Measurements from ENCODE around the gene STIM2. TPM values are rescaled to one million over a fixed set of nuclear protein-coding genes. Genes with fewer than 3 reads are reported as not detected.

The STIM2 gene
- total and polyA plus RNA-seq, 7 donors: 2.4 to 8.4 (median 4.9) TPM

DNA sequence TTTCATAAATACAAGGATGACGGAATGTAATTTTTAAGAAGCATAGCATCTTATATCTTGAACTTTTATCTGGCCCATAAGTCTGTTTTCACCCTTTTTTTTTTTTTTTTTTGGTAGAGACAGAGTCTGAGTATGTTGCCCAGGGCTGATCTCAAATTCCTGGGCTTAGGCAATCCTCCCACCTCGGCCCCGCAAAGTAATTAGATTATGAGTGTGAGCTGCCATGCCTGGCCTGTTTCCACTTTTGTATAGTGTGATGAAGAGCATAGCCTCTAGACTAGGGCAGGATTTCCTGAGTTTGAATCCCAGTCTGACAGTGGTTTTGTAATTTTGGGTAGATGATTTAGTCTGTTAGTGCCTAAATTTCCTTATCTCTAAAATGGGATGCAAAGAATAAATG lies 11.0 kb downstream of the STIM2 start:
- TF ChIP-seq, protein P1, sequence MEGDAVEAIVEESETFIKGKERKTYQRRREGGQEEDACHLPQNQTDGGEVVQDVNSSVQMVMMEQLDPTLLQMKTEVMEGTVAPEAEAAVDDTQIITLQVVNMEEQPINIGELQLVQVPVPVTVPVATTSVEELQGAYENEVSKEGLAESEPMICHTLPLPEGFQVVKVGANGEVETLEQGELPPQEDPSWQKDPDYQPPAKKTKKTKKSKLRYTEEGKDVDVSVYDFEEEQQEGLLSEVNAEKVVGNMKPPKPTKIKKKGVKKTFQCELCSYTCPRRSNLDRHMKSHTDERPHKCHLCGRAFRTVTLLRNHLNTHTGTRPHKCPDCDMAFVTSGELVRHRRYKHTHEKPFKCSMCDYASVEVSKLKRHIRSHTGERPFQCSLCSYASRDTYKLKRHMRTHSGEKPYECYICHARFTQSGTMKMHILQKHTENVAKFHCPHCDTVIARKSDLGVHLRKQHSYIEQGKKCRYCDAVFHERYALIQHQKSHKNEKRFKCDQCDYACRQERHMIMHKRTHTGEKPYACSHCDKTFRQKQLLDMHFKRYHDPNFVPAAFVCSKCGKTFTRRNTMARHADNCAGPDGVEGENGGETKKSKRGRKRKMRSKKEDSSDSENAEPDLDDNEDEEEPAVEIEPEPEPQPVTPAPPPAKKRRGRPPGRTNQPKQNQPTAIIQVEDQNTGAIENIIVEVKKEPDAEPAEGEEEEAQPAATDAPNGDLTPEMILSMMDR (IDR thresholded peaks at IDR 0.05): no peak
- intact Hi-C loops (cut with DNase I): no loop called here
- 30 to 48% (median 40%) methylated on average over 3 of the region's 3 CpGs for WGBS, 3 donors
- Histone ChIP-seq H3K4me1 (peaks cover 23% of the 10 kb centered on the region), H3K36me3 (ENCODE audit: insufficient read depth in 1 of 2, low read depth in 1 of 2) (no peaks in the 10 kb centered on the region), H3K9me3 (no peaks in the 10 kb centered on the region), H3K27me3 (ENCODE audit: insufficient read depth in 3 of 3, low read length in 2 of 3) (no peaks in the 10 kb centered on the region), H3K27ac (no peak overlapping the region), H3K4me3 (no peak overlapping the region)
- no peak for ATAC-seq
- DNase-seq: no peak

DNA sequence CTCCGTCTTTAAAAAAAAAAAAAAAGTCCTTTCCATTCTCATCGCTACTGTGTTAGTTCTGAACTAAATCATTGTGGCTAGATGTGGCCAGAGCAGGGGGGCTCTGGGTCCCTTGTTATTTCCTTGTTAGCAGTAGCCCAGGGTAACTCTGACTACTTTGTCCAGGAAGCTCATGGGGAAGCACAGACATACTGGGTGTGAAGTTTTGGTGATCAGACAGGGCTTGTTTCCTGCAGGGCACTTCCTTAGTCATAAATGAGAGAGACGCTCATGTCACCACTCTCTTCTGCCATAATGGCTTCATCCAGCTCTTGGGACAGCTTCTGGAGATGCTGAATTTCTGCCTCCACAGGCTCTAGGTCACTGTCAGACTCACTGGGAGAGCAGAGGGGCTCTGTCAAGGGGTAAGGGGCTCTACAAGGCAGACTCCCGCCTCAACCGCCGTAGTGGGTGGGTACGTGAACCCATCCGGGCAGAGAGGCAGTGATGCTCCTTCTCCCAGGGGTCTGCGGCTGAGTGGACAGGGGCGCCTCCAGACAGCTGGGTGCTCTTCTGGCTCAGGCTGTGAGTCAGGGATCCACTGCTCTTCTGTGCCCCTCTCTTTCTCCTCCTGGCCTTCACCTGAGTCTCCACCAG lies 12.9 kb downstream of the STIM2 start:
- intact Hi-C loops (cut with DNase I): no loop called here
- DNase-seq: no peak

DNA sequence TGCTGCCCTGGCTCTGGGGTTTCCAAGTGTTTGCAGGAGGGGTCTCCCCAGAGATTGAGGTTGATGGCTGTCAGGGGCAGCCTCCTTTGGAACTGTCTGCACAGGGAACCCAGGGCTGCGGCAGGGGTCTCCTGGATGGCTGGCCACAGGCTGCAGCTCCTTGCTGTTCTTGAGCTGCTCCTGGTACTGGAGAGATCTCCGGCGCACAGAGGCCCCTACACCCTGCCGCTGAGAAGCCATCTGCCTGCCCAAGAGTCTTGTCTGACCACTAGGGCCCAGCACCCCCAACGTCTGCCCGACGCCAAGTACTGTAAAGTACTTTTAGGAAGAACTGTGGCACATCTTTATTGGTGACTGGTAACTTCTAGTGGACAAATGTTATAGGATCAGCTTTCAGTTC lies 13.5 kb downstream of the STIM2 start:
- no peak overlapping the region for H3K27ac ChIP-seq

More for the DNA sequence above, 12.9 kb downstream of the STIM2 start:
- Histone ChIP-seq H3K4me1 (peaks cover 12% of the 10 kb centered on the region), H3K27me3 (ENCODE audit: insufficient read depth in 3 of 3, low read length in 2 of 3) (no peaks in the 10 kb centered on the region), H3K4me3 (no peak overlapping the region), H3K9me3 (no peaks in the 10 kb centered on the region), H3K36me3 (ENCODE audit: insufficient read depth in 1 of 2, low read depth in 1 of 2) (no peaks in the 10 kb centered on the region), H3K27ac (no peak overlapping the region)
- TF ChIP-seq, protein P1 (IDR thresholded peaks at IDR 0.05): no peak
- no peak for ATAC-seq
- 81 to 90% (median 86%) methylated on average over 10 of the region's 10 CpGs for WGBS, 3 donors

DNA sequence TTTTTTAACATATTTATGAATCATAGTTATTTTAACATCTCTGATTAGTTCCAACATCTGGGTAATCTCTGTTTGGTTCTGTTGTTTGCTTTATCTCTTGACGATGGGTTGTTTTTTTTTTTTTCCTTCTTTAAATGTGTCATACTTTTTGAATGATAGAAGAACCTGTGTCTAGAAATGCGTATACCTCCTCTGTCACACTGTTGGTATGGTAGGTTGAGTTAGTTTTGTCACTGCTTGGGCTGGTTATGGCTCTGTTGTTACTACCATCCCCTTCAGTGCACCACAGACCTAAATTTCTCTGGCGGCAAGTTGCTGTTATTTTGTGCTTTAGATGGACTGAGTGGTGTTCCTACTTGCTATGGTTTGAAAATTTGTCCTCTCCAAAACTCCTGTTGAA lies 16.8 kb downstream of the STIM2 start:
- Histone ChIP-seq H3K27me3 (ENCODE audit: insufficient read depth in 3 of 3, low read length in 2 of 3) (no peaks in the 10 kb centered on the region), H3K4me3 (no peak overlapping the region), H3K9me3 (no peaks in the 10 kb centered on the region), H3K27ac (no peak overlapping the region), H3K36me3 (ENCODE audit: insufficient read depth in 1 of 2, low read depth in 1 of 2) (no peaks in the 10 kb centered on the region), H3K4me1 (no peaks in the 10 kb centered on the region)
- ATAC-seq: no peak
- intact Hi-C loops (cut with DNase I): no loop called here
- DNase-seq: no peak
- WGBS, 3 donors: 95 to 98% (median 97%) methylated on average over 3 of the region's 3 CpGs
- TF ChIP-seq, protein P1 (IDR thresholded peaks at IDR 0.05): no peak

More for the DNA sequence above, 13.5 kb downstream of the STIM2 start:
- ATAC-seq (no peak), DNase-seq (no peak)
- TF ChIP-seq, protein P1 (IDR thresholded peaks at IDR 0.05): no peak
- Histone ChIP-seq H3K36me3 (ENCODE audit: insufficient read depth in 1 of 2, low read depth in 1 of 2) (no peaks in the 10 kb centered on the region), H3K27me3 (ENCODE audit: insufficient read depth in 3 of 3, low read length in 2 of 3) (no peaks in the 10 kb centered on the region), H3K4me3 (no peak overlapping the region), H3K4me1 (peaks cover 12% of the 10 kb centered on the region), H3K9me3 (no peaks in the 10 kb centered on the region)
- WGBS, 3 donors: 91 to 94% (median 94%) methylated on average over 7 of the region's 7 CpGs
- intact Hi-C loops (cut with DNase I): no loop called here

DNA sequence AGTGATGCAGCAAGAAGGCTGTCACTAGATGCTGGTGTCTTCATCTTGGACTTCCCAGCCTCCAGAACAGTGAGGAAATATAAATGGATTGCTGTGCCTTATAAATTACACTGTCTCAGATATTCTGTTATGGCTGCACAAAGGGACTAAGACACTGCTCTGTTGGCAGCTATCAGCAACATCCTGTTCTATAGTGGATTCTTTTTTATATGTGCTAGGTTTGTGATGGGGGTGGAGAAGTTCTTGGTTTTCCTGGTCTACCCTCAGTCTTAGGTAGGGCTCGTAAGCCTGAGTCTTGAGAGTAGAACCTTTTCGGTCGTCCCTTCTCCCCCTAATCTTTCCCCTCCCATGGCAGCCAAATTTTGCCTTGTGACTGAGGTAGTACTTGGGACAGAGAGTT lies 17.3 kb downstream of the STIM2 start:
- WGBS, 3 donors: 97 to 100% (median 98%) methylated on average over 3 of the region's 3 CpGs
- TF ChIP-seq, protein P1 (IDR thresholded peaks at IDR 0.05): no peak
- Histone ChIP-seq H3K27ac (no peak overlapping the region), H3K4me3 (no peak overlapping the region), H3K9me3 (no peaks in the 10 kb centered on the region), H3K27me3 (ENCODE audit: insufficient read depth in 3 of 3, low read length in 2 of 3) (no peaks in the 10 kb centered on the region), H3K36me3 (ENCODE audit: insufficient read depth in 1 of 2, low read depth in 1 of 2) (no peaks in the 10 kb centered on the region), H3K4me1 (no peaks in the 10 kb centered on the region)
- no peak for DNase-seq
- ATAC-seq: no peak
- intact Hi-C loops (cut with DNase I): no loop called here

Measured in psoas muscle (tissue), 8 donors.